C1 segment of cervical spinal cord (tissue), 14 donors: ENCODE data around the gene EPHB1.
A peak's percentile ranks its signal among the peaks of the same experiment; 100 is the strongest.

Source experiments
- DNase-seq, 14 donors: peaks; one replicate each; lab custom pipeline; 2025; lab: John Stamatoyannopoulos, UW

Gene EPHB1

GRCh38 chr3:134905647-134905935, 110.5 kb downstream of the EPHB1 start:
- DNase-seq: peak in 1 of 14 donors; percentile 96

GRCh38 chr3:134908271-134908670, 113.2 kb downstream of the EPHB1 start:
- no peak for DNase-seq

- no peak for DNase-seq
These were observed 115.0 kb downstream of the EPHB1 start for GRCh38 chr3:134910026-134910425.

- DNase-seq: peak in 1 of 14 donors; percentile 16
These were observed 116.8 kb downstream of the EPHB1 start for GRCh38 chr3:134911586-134912548.

GRCh38 chr3:134916276-134916961, 121.4 kb downstream of the EPHB1 start:
- no peak for DNase-seq

- no peak for DNase-seq
These were observed 122.6 kb downstream of the EPHB1 start for GRCh38 chr3:134917631-134918030.

- DNase-seq: no peak
These were observed 123.4 kb downstream of the EPHB1 start for GRCh38 chr3:134918441-134918840.

- DNase-seq: no peak
These were observed 127.0 kb downstream of the EPHB1 start for GRCh38 chr3:134922101-134922500.

GRCh38 chr3:134922866-134923265, 127.8 kb downstream of the EPHB1 start:
- no peak for DNase-seq

- DNase-seq: no peak
These were observed 128.2 kb downstream of the EPHB1 start for GRCh38 chr3:134923286-134923685.

- no peak for DNase-seq
These were observed 132.5 kb downstream of the EPHB1 start for GRCh38 chr3:134927599-134927998.

GRCh38 chr3:134928392-134928791, 133.3 kb downstream of the EPHB1 start:
- DNase-seq: no peak

GRCh38 chr3:134928819-134929218, 133.8 kb downstream of the EPHB1 start:
- DNase-seq: no peak

- no peak for DNase-seq
These were observed 134.9 kb downstream of the EPHB1 start for GRCh38 chr3:134929976-134930375.

- peak in 1 of 14 donors; percentile 17 for DNase-seq
These were observed 136.2 kb downstream of the EPHB1 start for GRCh38 chr3:134931045-134931785.

GRCh38 chr3:134932035-134932434, 137.0 kb downstream of the EPHB1 start:
- DNase-seq: peak in 1 of 14 donors; percentile 20

GRCh38 chr3:134933997-134934396, 138.9 kb downstream of the EPHB1 start:
- no peak for DNase-seq

GRCh38 chr3:134934933-134935332, 139.9 kb downstream of the EPHB1 start:
- no peak for DNase-seq

GRCh38 chr3:134937256-134938028, 142.4 kb downstream of the EPHB1 start:
- DNase-seq: no peak

- no peak for DNase-seq
These were observed 143.0 kb downstream of the EPHB1 start for GRCh38 chr3:134938029-134938525.

- no peak for DNase-seq
These were observed 144.9 kb downstream of the EPHB1 start for GRCh38 chr3:134939978-134940377.
